Measurements from ENCODE around the gene MEIS1.

GRCh38 chr2:66544258-66544657, 109.3 kb downstream of the MEIS1 start:
- no peak for TF ChIP-seq CTCF (conservative IDR thresholded peaks at IDR 0.05; ENCODE audit: low read depth, low read length)
- no peak for TF ChIP-seq EZH2 (IDR thresholded peaks at IDR 0.05; ENCODE audit: borderline replicate concordance, low read depth, low read length, poor library complexity, severe bottlenecking)
